ENCODE results near the gene PALD1.

GRCh38 chr10:70567603-70568002 lies 89.0 kb downstream of the PALD1 start:
- TF ChIP-seq POLR2A (IDR thresholded peaks at IDR 0.05) (no peak), CTCF (IDR thresholded peaks at IDR 0.05) (no peak)

All from adrenal gland (tissue), 5 donors.